HepG2 (cell line): Measurements from ENCODE around the gene RICTOR. TPM values are rescaled to one million over a fixed set of nuclear protein-coding genes. Genes with fewer than 3 reads are reported as not detected.

ENCODE experiments used
- CENPX ChIP-seq: sonication (generic); formaldehyde crosslinking; IDR thresholded peaks from 2 replicates; pipeline ENCODE4 v1.9.0; 2021; ENCODE audit warnings: mild to moderate bottlenecking, missing genetic modification reagents, moderate library complexity
- KAT2B ChIP-seq: fragments of 150-350 bp; IDR thresholded peaks from 2 replicates; pipeline ENCODE4 v1.6.1; 2014; ENCODE audit warnings: low read depth, low read length, borderline replicate concordance
- KLF6 ChIP-seq: IDR thresholded peaks from 2 replicates; pipeline ENCODE4 v1.8.0; 2016; ENCODE audit warnings: missing biosample characterization, missing genetic modification reagents
- MEF2D ChIP-seq: sonication (generic); formaldehyde crosslinking; IDR thresholded peaks from 2 replicates; pipeline ENCODE4 v1.5.1; 2020; ENCODE audit warnings: mild to moderate bottlenecking, missing genetic modification reagents
- POGZ ChIP-seq: sonication (generic); formaldehyde crosslinking; IDR thresholded peaks from 2 replicates; pipeline ENCODE4 v1.4.0; 2020; ENCODE audit warnings: mild to moderate bottlenecking, missing genetic modification reagents
- SAP130 ChIP-seq: IDR thresholded peaks from 2 replicates; pipeline ENCODE4 v1.6.1; 2016; ENCODE audit warnings: low read depth
- SOX6 ChIP-seq, 2 experiments: fragments of 450-650 bp in 1 of 2; sonication (generic) in 1 of 2; formaldehyde crosslinking in 1 of 2; IDR thresholded peaks; 2 replicates each; pipeline versions ENCODE4 v1.4.0 to v1.6.1; 2017 to 2020; ENCODE audit warnings: antibody characterized with exemption in 1 of 2, mild to moderate bottlenecking in 1 of 2, missing genetic modification reagents in 1 of 2
- SP1 ChIP-seq, 2 experiments: fragments of 450-650 bp in 1 of 2; sonication (generic) in 1 of 2; formaldehyde crosslinking in 1 of 2; IDR thresholded peaks; 2 replicates each; pipeline versions ENCODE4 v1.4.0 to v1.6.1; 2016 to 2020; ENCODE audit warnings: missing genetic modification reagents in 1 of 2
- TRIM24 ChIP-seq: sonication (generic); formaldehyde crosslinking; IDR thresholded peaks from 2 replicates; pipeline ENCODE4 v1.8.0; 2022; ENCODE audit warnings: mild to moderate bottlenecking, missing genetic modification reagents
- ZFX ChIP-seq: sonication (generic); formaldehyde crosslinking; IDR thresholded peaks from 2 replicates; pipeline ENCODE4 v1.4.0; 2020; ENCODE audit warnings: mild to moderate bottlenecking, low read depth, missing genetic modification reagents, moderate library complexity
- ZNF124 ChIP-seq: sonication (generic); formaldehyde crosslinking; IDR thresholded peaks from 2 replicates; pipeline ENCODE4 v1.4.0; 2020; ENCODE audit warnings: missing genetic modification reagents
- ZNF225 ChIP-seq: sonication (generic); formaldehyde crosslinking; IDR thresholded peaks from 2 replicates; pipeline ENCODE4 v1.4.0; 2020; ENCODE audit warnings: mild to moderate bottlenecking, missing genetic modification reagents
- ZNF547 ChIP-seq: sonication (generic); formaldehyde crosslinking; IDR thresholded peaks from 2 replicates; pipeline ENCODE4 v1.5.1; 2020; ENCODE audit warnings: mild to moderate bottlenecking, missing genetic modification reagents
- ZNF557 ChIP-seq: sonication (generic); formaldehyde crosslinking; IDR thresholded peaks from 2 replicates; pipeline ENCODE4 v1.4.0; 2020; ENCODE audit warnings: missing genetic modification reagents
- ZNF773 ChIP-seq: sonication (generic); formaldehyde crosslinking; IDR thresholded peaks from 2 replicates; pipeline ENCODE4 v1.4.0; 2020; ENCODE audit warnings: missing genetic modification reagents, borderline replicate concordance
- polyA plus RNA-seq, 8 experiments: library from polyadenylated mRNA; depleted of rRNA in 3 of 8; stranded (reverse) in 7 of 8; unstranded in 1 of 8; fragments of >200 nt; fragmentation: Illumina TruSeq in 4 of 8; extraction: Trizol in 4 of 8; gene quantifications; 2 replicates each; pipeline versions ENCODE4 v1.2.1 to v1.2.3, GENCODE V29; 2011 to 2016; ENCODE audit warnings: low read depth in 4 of 8, missing spikeins in 1 of 8, mixed read lengths in 1 of 8; ENCODE audit not compliant: insufficient read depth in 1 of 8
- total RNA-seq, 5 experiments: library from RNA; depleted of rRNA; stranded (reverse); fragments of >200 nt; fragmentation: Illumina TruSeq; extraction: Trizol; gene quantifications; 2 replicates each; pipeline ENCODE4 v1.2.3, GENCODE V29; 2016; ENCODE audit warnings: low read depth in 1 of 5
- TF ChIP-seq, protein P1 (sequence below): sonication (generic); formaldehyde crosslinking; IDR thresholded peaks from 2 replicates; pipeline ENCODE4 v1.4.0; 2020; ENCODE audit warnings: missing genetic modification reagents
- TF ChIP-seq, protein P2 (sequence below): sonication (generic); formaldehyde crosslinking; IDR thresholded peaks from 2 replicates; pipeline ENCODE4 v1.4.0; 2020; ENCODE audit warnings: mild to moderate bottlenecking, missing genetic modification reagents
- TF ChIP-seq, protein P3 (sequence below): sonication (generic); formaldehyde crosslinking; IDR thresholded peaks from 2 replicates; pipeline ENCODE4 v1.4.0; 2020; ENCODE audit warnings: missing genetic modification reagents, borderline replicate concordance
- TF ChIP-seq, protein P4 (sequence below): sonication (generic); formaldehyde crosslinking; IDR thresholded peaks from 2 replicates; pipeline ENCODE4 v1.4.0; 2020; ENCODE audit warnings: mild to moderate bottlenecking, missing genetic modification reagents
- TF ChIP-seq, protein P5 (sequence below): sonication (generic); formaldehyde crosslinking; IDR thresholded peaks from 2 replicates; pipeline ENCODE4 v1.4.0; 2020; ENCODE audit warnings: missing genetic modification reagents
- TF ChIP-seq, protein P6 (sequence below): sonication (generic); formaldehyde crosslinking; IDR thresholded peaks from 2 replicates; pipeline ENCODE4 v1.4.0; 2020; ENCODE audit warnings: missing genetic modification reagents

RICTOR gene
- total and polyA plus RNA-seq, 2 of the 13 experiments (the other 11 are each of a cell fraction or from before 2014, with no cell fraction given), result 10.7 to 15.4 TPM

DNA sequence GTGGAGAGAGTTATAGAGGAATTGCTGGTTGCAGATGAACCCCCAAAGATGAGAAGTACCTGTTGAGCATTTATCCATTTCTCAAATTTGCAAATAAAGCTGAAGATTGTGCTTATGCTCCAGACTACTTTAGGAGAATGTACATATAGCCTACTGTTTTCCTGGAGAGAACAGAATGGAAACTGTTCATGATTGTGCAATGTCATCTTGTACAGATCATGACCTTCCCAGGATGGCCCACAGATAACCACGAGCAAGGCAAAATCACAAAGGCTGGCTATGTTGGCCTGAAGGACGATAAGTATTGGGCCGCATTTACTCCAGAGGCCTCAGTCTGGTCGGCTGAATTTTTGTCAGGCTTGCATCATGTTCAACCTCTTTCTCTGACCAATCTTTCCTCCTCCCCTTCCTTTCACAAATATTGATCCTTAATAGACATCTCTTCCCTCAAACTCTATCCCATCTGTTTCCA is 28.5 kb upstream of the RICTOR start (continued):
- TF ChIP-seq, protein P1, sequence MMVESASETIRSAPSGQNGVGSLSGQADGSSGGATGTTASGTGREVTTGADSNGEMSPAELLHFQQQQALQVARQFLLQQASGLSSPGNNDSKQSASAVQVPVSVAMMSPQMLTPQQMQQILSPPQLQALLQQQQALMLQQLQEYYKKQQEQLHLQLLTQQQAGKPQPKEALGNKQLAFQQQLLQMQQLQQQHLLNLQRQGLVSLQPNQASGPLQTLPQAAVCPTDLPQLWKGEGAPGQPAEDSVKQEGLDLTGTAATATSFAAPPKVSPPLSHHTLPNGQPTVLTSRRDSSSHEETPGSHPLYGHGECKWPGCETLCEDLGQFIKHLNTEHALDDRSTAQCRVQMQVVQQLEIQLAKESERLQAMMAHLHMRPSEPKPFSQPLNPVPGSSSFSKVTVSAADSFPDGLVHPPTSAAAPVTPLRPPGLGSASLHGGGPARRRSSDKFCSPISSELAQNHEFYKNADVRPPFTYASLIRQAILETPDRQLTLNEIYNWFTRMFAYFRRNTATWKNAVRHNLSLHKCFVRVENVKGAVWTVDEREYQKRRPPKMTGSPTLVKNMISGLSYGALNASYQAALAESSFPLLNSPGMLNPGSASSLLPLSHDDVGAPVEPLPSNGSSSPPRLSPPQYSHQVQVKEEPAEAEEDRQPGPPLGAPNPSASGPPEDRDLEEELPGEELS (CRISPR knock-in tag), result peak; percentile 84
- TF ChIP-seq SOX6 (IDR thresholded peaks at IDR 0.05) (no peak), SOX6 (CRISPR knock-in tag; IDR thresholded peaks at IDR 0.05) (peak; percentile 91), KLF6 (CRISPR knock-in tag) (0 out of 2 replicates have a peak, but pooled peaks have one; percentile 28), SP1 (IDR thresholded peaks at IDR 0.05) (no peak), SP1 (CRISPR knock-in tag; IDR thresholded peaks at IDR 0.05) (no peak), ZNF124 (peak; percentile 68; the same call in 1 of the 2 replicates), ZFX (peak; percentile 63), ZNF773 (CRISPR knock-in tag) (no peak), CENPX (CRISPR knock-in tag) (no peak), KAT2B (no peak), ZNF557 (CRISPR knock-in tag) (peak; percentile 39; the same call in 1 of the 2 replicates), TRIM24 (0 out of 2 replicates have a peak, but pooled peaks have one; percentile 37), SAP130 (CRISPR knock-in tag) (peak; percentile 71), ZNF225 (CRISPR knock-in tag) (no peak), MEF2D (CRISPR knock-in tag) (no peak), POGZ (CRISPR knock-in tag) (peak; percentile 70), ZNF547 (CRISPR knock-in tag) (no peak)
- TF ChIP-seq, protein P2, sequence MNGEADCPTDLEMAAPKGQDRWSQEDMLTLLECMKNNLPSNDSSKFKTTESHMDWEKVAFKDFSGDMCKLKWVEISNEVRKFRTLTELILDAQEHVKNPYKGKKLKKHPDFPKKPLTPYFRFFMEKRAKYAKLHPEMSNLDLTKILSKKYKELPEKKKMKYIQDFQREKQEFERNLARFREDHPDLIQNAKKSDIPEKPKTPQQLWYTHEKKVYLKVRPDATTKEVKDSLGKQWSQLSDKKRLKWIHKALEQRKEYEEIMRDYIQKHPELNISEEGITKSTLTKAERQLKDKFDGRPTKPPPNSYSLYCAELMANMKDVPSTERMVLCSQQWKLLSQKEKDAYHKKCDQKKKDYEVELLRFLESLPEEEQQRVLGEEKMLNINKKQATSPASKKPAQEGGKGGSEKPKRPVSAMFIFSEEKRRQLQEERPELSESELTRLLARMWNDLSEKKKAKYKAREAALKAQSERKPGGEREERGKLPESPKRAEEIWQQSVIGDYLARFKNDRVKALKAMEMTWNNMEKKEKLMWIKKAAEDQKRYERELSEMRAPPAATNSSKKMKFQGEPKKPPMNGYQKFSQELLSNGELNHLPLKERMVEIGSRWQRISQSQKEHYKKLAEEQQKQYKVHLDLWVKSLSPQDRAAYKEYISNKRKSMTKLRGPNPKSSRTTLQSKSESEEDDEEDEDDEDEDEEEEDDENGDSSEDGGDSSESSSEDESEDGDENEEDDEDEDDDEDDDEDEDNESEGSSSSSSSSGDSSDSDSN (CRISPR knock-in tag), result 0 out of 2 replicates have a peak, but pooled peaks have one; percentile 27
- TF ChIP-seq, protein P3, sequence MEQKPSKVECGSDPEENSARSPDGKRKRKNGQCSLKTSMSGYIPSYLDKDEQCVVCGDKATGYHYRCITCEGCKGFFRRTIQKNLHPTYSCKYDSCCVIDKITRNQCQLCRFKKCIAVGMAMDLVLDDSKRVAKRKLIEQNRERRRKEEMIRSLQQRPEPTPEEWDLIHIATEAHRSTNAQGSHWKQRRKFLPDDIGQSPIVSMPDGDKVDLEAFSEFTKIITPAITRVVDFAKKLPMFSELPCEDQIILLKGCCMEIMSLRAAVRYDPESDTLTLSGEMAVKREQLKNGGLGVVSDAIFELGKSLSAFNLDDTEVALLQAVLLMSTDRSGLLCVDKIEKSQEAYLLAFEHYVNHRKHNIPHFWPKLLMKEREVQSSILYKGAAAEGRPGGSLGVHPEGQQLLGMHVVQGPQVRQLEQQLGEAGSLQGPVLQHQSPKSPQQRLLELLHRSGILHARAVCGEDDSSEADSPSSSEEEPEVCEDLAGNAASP (CRISPR knock-in tag), result peak; percentile 64; the same call in 1 of the 2 replicates
- TF ChIP-seq, protein P4, sequence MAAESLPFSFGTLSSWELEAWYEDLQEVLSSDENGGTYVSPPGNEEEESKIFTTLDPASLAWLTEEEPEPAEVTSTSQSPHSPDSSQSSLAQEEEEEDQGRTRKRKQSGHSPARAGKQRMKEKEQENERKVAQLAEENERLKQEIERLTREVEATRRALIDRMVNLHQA, result no peak
- TF ChIP-seq, protein P5, sequence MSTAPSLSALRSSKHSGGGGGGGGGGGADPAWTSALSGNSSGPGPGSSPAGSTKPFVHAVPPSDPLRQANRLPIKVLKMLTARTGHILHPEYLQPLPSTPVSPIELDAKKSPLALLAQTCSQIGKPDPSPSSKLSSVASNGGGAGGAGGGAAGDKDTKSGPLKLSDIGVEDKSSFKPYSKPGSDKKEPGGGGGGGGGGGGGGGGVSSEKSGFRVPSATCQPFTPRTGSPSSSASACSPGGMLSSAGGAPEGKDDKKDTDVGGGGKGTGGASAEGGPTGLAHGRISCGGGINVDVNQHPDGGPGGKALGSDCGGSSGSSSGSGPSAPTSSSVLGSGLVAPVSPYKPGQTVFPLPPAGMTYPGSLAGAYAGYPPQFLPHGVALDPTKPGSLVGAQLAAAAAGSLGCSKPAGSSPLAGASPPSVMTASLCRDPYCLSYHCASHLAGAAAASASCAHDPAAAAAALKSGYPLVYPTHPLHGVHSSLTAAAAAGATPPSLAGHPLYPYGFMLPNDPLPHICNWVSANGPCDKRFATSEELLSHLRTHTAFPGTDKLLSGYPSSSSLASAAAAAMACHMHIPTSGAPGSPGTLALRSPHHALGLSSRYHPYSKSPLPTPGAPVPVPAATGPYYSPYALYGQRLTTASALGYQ, result 0 out of 2 replicates have a peak, but pooled peaks have one; percentile 47
- TF ChIP-seq, protein P6, sequence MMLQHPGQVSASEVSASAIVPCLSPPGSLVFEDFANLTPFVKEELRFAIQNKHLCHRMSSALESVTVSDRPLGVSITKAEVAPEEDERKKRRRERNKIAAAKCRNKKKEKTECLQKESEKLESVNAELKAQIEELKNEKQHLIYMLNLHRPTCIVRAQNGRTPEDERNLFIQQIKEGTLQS (CRISPR knock-in tag), result peak; percentile 52; the same call in 1 of the 2 replicates
